SU-DHL-6 (cell line): ENCODE results near the gene FBXW8.

Experiments used
- H2AFZ ChIP-seq: fragments of 200-600 bp; sonication (generic); 2 replicates; pipeline ENCODE4 v1.6.1; 2014; ENCODE audit warnings: low read depth, mild to moderate bottlenecking, moderate library complexity, mixed read lengths, antibody characterized with exemption, low read length; ENCODE audit not compliant: severe bottlenecking
- H3F3A ChIP-seq: fragments of 200-600 bp; shearing (Covaris generic); 2 replicates; pipeline ENCODE4 v1.6.0; 2016; ENCODE audit warnings: antibody characterized with exemption, mild to moderate bottlenecking; ENCODE audit not compliant: insufficient read depth
- H3K27ac ChIP-seq: fragments of 200-600 bp; sonication (generic); 2 replicates; pipeline ENCODE4 v1.5.1; 2016; ENCODE audit warnings: low read depth, mild to moderate bottlenecking, low read length, moderate library complexity, mixed read lengths
- H3K27me3 ChIP-seq: fragments of 200-600 bp; sonication (generic), shearing (Covaris generic); 2 replicates; pipeline ENCODE4 v1.6.0; 2014; ENCODE audit warnings: mild to moderate bottlenecking, low read length
- H3K36me3 ChIP-seq: fragments of 200-600 bp; sonication (generic); 2 replicates; pipeline ENCODE4 v1.6.1; 2014; ENCODE audit warnings: mild to moderate bottlenecking, low read length, mixed read lengths
- H3K4me2 ChIP-seq: fragments of 300-600, 200-600 bp; shearing (Covaris generic), sonication (generic); 2 replicates; pipeline ENCODE4 v1.6.0; 2014; ENCODE audit warnings: low read length, low read depth, mild to moderate bottlenecking; ENCODE audit not compliant: poor library complexity, severe bottlenecking
- H3K4me3 ChIP-seq: fragments of 200-600 bp; sonication (generic); 2 replicates; pipeline ENCODE4 v1.5.1; 2014; ENCODE audit warnings: antibody characterized with exemption, low read length, mild to moderate bottlenecking, mixed read lengths; ENCODE audit not compliant: insufficient read depth, poor library complexity, severe bottlenecking
- H3K79me2 ChIP-seq: fragments of 200-600 bp; sonication (generic); 2 replicates; pipeline ENCODE4 v1.6.1; 2014; ENCODE audit warnings: mild to moderate bottlenecking, low read length, moderate library complexity; ENCODE audit not compliant: insufficient read depth
- H3K9ac ChIP-seq: fragments of 200-600 bp; sonication (generic); 2 replicates; pipeline ENCODE4 v1.7.0; 2014; ENCODE audit warnings: mild to moderate bottlenecking, low read length
- H3K9me2 ChIP-seq: fragments of 200-600 bp; sonication (generic); replicated peaks from 2 replicates; pipeline ENCODE4 v1.6.1; 2014; ENCODE audit warnings: low read length; ENCODE audit not compliant: insufficient read depth
- H3K9me3 ChIP-seq: fragments of 200-600 bp; sonication (generic); 2 replicates; pipeline ENCODE4 v1.6.1; 2014; ENCODE audit warnings: low read length, mixed read lengths; ENCODE audit not compliant: insufficient read depth
- H4K20me1 ChIP-seq: fragments of 200-600 bp; sonication (generic); 2 replicates; pipeline ENCODE4 v1.6.1; 2014; ENCODE audit warnings: low read depth, mild to moderate bottlenecking, antibody characterized with exemption, low read length, moderate library complexity, mixed read lengths
- EZH2phosphoT487 ChIP-seq: fragments of 200-600 bp; sonication (generic), shearing (Covaris generic); conservative IDR thresholded peaks from 2 replicates; pipeline ENCODE4 v1.6.1; 2018; ENCODE audit warnings: mild to moderate bottlenecking, antibody characterized with exemption, low read length, moderate library complexity, mixed read lengths
- TF ChIP-seq, protein P1 (sequence below): fragments of 200-600 bp; sonication (generic); IDR thresholded peaks from one replicate; pipeline ENCODE4 v1.5.1; 2017; ENCODE audit warnings: antibody characterized with exemption, mild to moderate bottlenecking, low read length, moderate library complexity; ENCODE audit not compliant: insufficient read depth, poor library complexity, severe bottlenecking

The FBXW8 gene

DNA sequence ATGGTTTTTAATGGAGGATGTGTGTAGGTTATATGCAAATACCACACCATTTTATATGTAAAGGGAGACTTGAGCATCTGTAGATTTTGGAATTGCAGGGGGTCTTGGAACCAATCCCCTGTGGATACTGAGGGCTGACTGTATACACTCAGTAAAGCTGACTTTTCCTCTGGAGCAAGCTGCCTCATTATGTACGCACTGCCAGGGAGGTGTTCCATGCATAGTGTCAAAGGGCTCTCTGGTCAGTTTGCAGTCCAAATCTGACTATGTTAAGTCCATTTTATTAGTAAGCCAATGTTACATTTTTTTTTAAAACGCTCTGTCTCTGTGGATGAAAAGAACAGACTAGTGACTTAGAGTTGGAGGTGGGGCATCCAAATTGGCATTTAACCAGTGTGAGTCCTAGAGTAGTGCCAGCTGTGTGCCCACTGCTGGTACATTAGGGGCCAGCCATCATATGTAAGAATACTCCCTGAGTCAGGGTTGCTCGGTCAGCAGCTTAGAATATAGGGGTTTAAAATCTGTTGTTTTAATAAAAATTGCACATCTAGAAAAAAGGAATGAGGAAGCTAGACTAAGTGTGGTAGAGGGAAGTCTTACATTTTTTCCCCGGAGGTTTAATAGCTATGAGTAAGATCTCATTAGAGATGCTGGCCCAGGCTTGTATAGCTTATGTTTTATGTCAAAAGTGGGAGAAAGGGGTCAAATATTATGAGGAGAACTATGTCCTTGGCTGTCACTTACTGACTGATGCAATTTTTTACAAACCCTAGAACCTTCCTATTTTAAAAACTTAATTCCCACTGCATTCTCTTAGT, 101.4 kb downstream of the FBXW8 start:
- no peaks in the 10 kb centered on the region for H3F3A ChIP-seq
- no peaks in the 10 kb centered on the region for H4K20me1 ChIP-seq
- H2AFZ ChIP-seq: no peak overlapping the region
- no peaks in the 10 kb centered on the region for H3K79me2 ChIP-seq
- no peaks in the 10 kb centered on the region for H3K9me2 ChIP-seq
- H3K4me3 ChIP-seq: no peak overlapping the region
- H3K27ac ChIP-seq: no peak overlapping the region
- H3K36me3 ChIP-seq: peaks cover 20% of the 10 kb centered on the region
- TF ChIP-seq, protein P1, sequence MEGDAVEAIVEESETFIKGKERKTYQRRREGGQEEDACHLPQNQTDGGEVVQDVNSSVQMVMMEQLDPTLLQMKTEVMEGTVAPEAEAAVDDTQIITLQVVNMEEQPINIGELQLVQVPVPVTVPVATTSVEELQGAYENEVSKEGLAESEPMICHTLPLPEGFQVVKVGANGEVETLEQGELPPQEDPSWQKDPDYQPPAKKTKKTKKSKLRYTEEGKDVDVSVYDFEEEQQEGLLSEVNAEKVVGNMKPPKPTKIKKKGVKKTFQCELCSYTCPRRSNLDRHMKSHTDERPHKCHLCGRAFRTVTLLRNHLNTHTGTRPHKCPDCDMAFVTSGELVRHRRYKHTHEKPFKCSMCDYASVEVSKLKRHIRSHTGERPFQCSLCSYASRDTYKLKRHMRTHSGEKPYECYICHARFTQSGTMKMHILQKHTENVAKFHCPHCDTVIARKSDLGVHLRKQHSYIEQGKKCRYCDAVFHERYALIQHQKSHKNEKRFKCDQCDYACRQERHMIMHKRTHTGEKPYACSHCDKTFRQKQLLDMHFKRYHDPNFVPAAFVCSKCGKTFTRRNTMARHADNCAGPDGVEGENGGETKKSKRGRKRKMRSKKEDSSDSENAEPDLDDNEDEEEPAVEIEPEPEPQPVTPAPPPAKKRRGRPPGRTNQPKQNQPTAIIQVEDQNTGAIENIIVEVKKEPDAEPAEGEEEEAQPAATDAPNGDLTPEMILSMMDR: no peak
- TF ChIP-seq EZH2phosphoT487: no peak
- H3K9me3 ChIP-seq: no peaks in the 10 kb centered on the region
- H3K4me2 ChIP-seq: no peak overlapping the region
- no peak overlapping the region for H3K9ac ChIP-seq
- H3K27me3 ChIP-seq: no peaks in the 10 kb centered on the region

- Histone ChIP-seq H3K27me3 (no peaks in the 10 kb centered on the region), H3F3A (no peaks in the 10 kb centered on the region), H4K20me1 (no peaks in the 10 kb centered on the region), H3K4me2 (no peak overlapping the region), H3K36me3 (peaks cover 12% of the 10 kb centered on the region), H3K9me3 (no peaks in the 10 kb centered on the region), H3K79me2 (no peaks in the 10 kb centered on the region), H3K9ac (no peak overlapping the region), H3K9me2 (no peaks in the 10 kb centered on the region), H3K4me3 (no peak overlapping the region), H3K27ac (no peak overlapping the region), H2AFZ (no peak overlapping the region)
- TF ChIP-seq EZH2phosphoT487: no peak
- TF ChIP-seq, protein P1: no peak
These were observed 103.0 kb downstream of the FBXW8 start for GRCh38 chr12:117013726-117014125.

DNA sequence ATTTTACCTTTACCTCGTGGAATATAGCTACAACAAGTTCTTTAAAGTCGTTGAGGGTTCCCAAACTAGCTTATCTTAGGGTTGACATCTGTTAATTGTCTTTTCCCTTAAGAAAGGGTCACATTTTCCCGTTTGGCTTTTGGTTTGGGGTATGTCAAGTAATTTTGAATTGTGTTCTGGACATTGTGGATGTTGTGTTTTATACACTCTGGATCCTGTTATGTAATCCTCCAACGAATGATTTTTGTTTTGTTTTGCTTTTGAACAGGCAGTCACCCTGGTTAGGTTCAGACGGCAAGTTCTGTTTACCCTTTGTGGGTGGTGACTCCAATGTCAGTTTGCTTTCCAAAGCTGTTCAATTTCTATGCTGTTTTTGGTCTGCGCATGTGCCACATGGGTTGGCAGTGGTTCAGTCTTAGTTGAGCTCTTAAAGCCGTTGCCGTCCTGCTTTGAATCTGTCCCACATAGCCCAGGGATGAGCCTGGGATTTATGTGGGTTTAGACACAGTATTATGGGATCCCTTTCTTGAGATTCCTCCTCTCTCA, 103.7 kb downstream of the FBXW8 start:
- no peaks in the 10 kb centered on the region for H3F3A ChIP-seq
- H3K9ac ChIP-seq: no peak overlapping the region
- no peak overlapping the region for H3K27ac ChIP-seq
- H3K36me3 ChIP-seq: peaks cover 12% of the 10 kb centered on the region
- no peak overlapping the region for H3K4me3 ChIP-seq
- H3K27me3 ChIP-seq: no peaks in the 10 kb centered on the region
- H3K4me2 ChIP-seq: no peak overlapping the region
- no peaks in the 10 kb centered on the region for H3K79me2 ChIP-seq
- H4K20me1 ChIP-seq: no peaks in the 10 kb centered on the region
- TF ChIP-seq, protein P1: no peak
- no peak for TF ChIP-seq EZH2phosphoT487
- no peaks in the 10 kb centered on the region for H3K9me2 ChIP-seq
- H2AFZ ChIP-seq: no peak overlapping the region
- no peaks in the 10 kb centered on the region for H3K9me3 ChIP-seq
